ENCODE results near the gene NXNL2. TPM values are rescaled to one million over a fixed set of nuclear protein-coding genes. Genes with fewer than 3 reads are reported as not detected.

Gene NXNL2
- total RNA-seq, 2 donors from 2014 or later: 3.9 TPM; not detected in 1

DNA sequence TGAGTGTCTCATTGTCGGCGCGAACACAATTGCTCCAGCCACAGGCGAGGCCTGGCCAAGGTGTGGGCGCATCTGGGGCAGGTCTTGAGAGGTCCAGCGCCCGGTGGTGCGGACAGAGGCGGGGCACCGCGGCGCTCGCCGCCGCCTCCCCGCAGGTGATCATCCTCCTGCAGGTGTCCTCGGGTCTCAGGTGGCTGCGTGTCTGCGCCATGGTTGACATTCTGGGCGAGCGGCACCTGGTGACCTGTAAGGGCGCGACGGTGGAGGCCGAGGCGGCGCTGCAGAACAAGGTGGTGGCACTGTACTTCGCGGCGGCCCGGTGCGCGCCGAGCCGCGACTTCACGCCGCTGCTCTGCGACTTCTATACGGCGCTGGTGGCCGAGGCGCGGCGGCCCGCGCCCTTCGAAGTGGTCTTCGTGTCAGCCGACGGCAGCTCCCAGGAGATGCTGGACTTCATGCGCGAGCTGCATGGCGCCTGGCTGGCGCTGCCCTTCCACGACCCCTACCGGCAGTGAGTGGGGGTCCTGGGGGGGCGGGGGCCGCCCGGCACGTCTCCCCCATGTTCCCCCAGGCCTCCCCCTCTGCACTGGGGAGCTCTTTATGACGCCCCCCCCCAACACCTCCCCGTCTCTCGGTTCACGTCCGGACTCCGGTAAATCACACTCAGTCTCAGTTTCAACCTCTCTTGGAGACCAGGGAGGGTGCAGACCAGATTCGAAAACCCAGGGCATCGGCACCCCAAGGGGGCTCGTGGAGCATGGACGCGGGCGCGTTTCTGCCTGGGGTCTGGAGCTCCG, 446 bp downstream of the NXNL2 start:
- peak overlapping the region; percentile 68 to 90 (median 88) for H3K27ac ChIP-seq
- ATAC-seq: peak; percentile 19
- no peaks in the 10 kb centered on the region for H3K27me3 ChIP-seq
- peak overlapping the region in 1 of 2 donors; percentile 25 for H3K4me3 ChIP-seq
- peaks cover 36% of the 10 kb centered on the region for H3K4me1 ChIP-seq
- 4% methylated on average over 8 to 75 of the region's 75 CpGs for WGBS, 2 donors
- peak in 3 of 4 donors; percentile 35 to 55 (median 38) for DNase-seq
- H3K9me3 ChIP-seq: no peaks in the 10 kb centered on the region
- peak in 2 of 3 donors; percentile 45 to 57 for TF ChIP-seq POLR2A (IDR thresholded peaks at IDR 0.05)
- TF ChIP-seq, protein P1, sequence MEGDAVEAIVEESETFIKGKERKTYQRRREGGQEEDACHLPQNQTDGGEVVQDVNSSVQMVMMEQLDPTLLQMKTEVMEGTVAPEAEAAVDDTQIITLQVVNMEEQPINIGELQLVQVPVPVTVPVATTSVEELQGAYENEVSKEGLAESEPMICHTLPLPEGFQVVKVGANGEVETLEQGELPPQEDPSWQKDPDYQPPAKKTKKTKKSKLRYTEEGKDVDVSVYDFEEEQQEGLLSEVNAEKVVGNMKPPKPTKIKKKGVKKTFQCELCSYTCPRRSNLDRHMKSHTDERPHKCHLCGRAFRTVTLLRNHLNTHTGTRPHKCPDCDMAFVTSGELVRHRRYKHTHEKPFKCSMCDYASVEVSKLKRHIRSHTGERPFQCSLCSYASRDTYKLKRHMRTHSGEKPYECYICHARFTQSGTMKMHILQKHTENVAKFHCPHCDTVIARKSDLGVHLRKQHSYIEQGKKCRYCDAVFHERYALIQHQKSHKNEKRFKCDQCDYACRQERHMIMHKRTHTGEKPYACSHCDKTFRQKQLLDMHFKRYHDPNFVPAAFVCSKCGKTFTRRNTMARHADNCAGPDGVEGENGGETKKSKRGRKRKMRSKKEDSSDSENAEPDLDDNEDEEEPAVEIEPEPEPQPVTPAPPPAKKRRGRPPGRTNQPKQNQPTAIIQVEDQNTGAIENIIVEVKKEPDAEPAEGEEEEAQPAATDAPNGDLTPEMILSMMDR (IDR thresholded peaks at IDR 0.05): peak in 1 of 7 experiments; percentile 5
- no peaks in the 10 kb centered on the region for H3K36me3 ChIP-seq (replicated peaks in 1 of 2; ENCODE audit: insufficient read depth in 1 of 2, low read depth in 2 of 2)
- intact Hi-C loops (cut with DNase I): no loop called here

DNA sequence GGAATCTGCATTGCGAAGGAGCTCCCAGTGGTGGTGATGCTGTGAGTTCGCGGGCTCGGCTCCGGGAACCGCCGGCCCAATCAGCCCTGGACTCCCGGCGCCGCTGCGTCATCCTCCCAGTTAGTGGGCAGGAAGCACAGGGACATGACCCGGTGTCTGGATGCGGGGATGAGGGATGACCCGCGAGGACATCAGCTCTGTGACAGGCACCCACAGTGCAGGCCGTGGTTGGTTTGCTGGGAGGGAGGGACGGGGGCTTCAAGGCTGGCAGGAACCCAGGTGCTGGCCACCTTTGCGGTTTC, 996 bp downstream of the NXNL2 start:
- WGBS, 2 donors: 21 to 28% methylated on average over 14 to 18 of the region's 18 CpGs
- intact Hi-C loops (cut with DNase I): no loop called here

DNA sequence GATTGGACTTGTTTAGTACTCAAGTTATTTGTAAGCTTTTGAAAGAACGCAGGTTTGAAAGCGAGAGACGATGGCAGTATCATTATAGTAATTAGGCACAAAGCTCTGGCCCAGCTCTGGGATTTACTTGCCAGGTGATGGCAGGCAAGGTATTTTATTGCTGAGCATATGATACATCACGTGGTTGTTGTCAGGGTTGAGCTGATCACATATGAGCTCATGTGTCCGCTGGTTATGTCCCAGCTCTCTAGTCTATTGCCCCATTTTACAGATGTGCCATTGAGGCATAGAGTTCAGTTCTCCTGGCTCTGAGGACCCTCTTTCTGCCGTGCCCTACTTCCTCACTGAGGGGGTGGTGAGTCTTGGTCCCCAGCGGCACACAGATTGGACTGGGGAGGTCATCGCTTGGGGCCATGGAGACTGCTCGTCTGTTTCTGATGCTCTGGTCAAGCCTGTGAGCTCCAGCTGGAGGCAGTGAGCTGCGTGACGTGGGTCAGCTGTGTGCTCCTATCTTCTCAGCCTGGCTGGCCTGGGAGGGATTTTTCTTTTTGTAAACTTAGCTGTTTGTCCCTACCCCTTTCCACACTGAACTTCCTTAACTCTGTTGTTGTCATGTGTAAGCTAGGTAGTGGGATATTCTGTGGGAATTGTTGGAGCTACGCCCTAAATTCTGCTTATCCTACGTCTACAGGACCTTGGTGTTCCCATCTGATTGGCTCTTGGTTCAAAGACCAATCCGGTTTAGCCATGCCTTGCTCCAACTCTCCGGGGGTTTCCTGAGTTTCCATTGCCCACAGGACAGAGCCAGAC, 2.2 kb downstream of the NXNL2 start:
- Histone ChIP-seq H3K9me3 (no peaks in the 10 kb centered on the region), H3K27me3 (no peaks in the 10 kb centered on the region), H3K36me3 (replicated peaks in 1 of 2; ENCODE audit: insufficient read depth in 1 of 2, low read depth in 2 of 2) (no peaks in the 10 kb centered on the region), H3K4me3 (no peak overlapping the region), H3K4me1 (peaks cover 27% of the 10 kb centered on the region), H3K27ac (no peak overlapping the region)
- DNase-seq (no peak), ATAC-seq (no peak)
- intact Hi-C loops (cut with DNase I): no loop called here
- TF ChIP-seq POLR2A (IDR thresholded peaks at IDR 0.05): no peak
- TF ChIP-seq, protein P1 (IDR thresholded peaks at IDR 0.05): no peak
- 58 to 66% methylated on average over 15 of the region's 15 CpGs for WGBS, 2 donors

More for the DNA sequence above, 996 bp downstream of the NXNL2 start:
- Histone ChIP-seq H3K36me3 (replicated peaks in 1 of 2; ENCODE audit: insufficient read depth in 1 of 2, low read depth in 2 of 2) (no peaks in the 10 kb centered on the region), H3K9me3 (no peaks in the 10 kb centered on the region), H3K4me1 (peaks cover 31% of the 10 kb centered on the region), H3K27ac (no peak overlapping the region), H3K4me3 (no peak overlapping the region), H3K27me3 (no peaks in the 10 kb centered on the region)
- TF ChIP-seq, protein P1 (IDR thresholded peaks at IDR 0.05): no peak
- no peak for TF ChIP-seq POLR2A (IDR thresholded peaks at IDR 0.05)
- ATAC-seq: no peak
- DNase-seq: peak in 2 of 4 donors; percentile 16 to 34

DNA sequence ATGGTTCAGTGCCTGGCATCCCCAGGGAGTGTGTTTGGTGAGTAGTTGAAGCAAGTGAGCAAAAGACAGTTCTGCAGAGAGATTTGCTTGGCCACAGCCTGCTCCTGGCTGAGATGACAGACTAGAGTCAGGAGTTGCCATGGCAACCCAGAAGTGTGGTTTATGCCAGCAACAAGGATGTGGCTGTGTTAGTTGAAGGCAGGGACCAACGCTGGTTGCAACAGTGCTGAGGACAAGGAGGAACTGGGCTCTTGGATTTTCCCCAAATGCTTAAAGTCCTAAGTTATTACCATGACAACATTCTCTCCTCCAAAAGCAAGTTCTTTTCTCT, 2.7 kb downstream of the NXNL2 start:
- DNase-seq (peak in 3 of 4 donors; percentile 37 to 65 (median 47)), ATAC-seq (no peak)
- H3K27ac ChIP-seq: no peak overlapping the region
- no peaks in the 10 kb centered on the region for H3K9me3 ChIP-seq
- peaks cover 21% of the 10 kb centered on the region for H3K4me1 ChIP-seq
- no peak overlapping the region for H3K4me3 ChIP-seq
- intact Hi-C loops (cut with DNase I): no loop called here
- no peaks in the 10 kb centered on the region for H3K27me3 ChIP-seq
- H3K36me3 ChIP-seq (replicated peaks in 1 of 2; ENCODE audit: insufficient read depth in 1 of 2, low read depth in 2 of 2): no peaks in the 10 kb centered on the region
- no peak for TF ChIP-seq POLR2A (IDR thresholded peaks at IDR 0.05)
- TF ChIP-seq, protein P1 (IDR thresholded peaks at IDR 0.05): no peak
- WGBS, 2 donors: 0% methylated on average over 1 of the region's 1 CpG; no CpG with 5 or more reads in 1 of the 2 donors

Measured in body of pancreas (tissue), 4 donors.